GM12878 (cell line): ENCODE results near the gene FAAP100. TPM values are rescaled to one million over a fixed set of nuclear protein-coding genes. Genes with fewer than 3 reads are reported as not detected.

ENCODE experiments used
- ATAC-seq: fragments of 200-7000 bp; cut with Tn5 transposase; 3 replicates; pipeline ENCODE4 v1.9.1; 2020; ENCODE audit warnings: mild to moderate bottlenecking, moderate library complexity
- BruUV-seq: library from RNA; stranded (reverse); fragments of 400-500 nt; replicated peaks from 2 replicates; lab custom pipeline; 2021; lab: Mats Ljungman, UMichigan
- CTCF ChIA-PET: fragments of 300-600 bp; sonication (Branson Sonifier 250); formaldehyde crosslinking; extraction: SDS; loops from one replicate; lab custom pipeline; 2021; ENCODE audit warnings: inconsistent platforms; lab: Yijun Ruan, JAX
- POLR2A ChIA-PET: fragments of 350-600 bp; formaldehyde crosslinking; extraction: SDS; loops from one replicate; lab custom pipeline; 2021; ENCODE audit warnings: inconsistent platforms; lab: Charles Lee
- RAD21 ChIA-PET: fragments of 300-600 bp; sonication (Branson Sonifier 250); formaldehyde crosslinking; loops from one replicate; lab custom pipeline; 2023; ENCODE audit warnings: antibody characterized with exemption; ENCODE audit not compliant: unreplicated experiment; lab: Charles Lee
- SMC1A ChIA-PET: fragments of 300-600 bp; sonication (Branson Sonifier 250); formaldehyde crosslinking; loops from one replicate; lab custom pipeline; 2023; ENCODE audit not compliant: unreplicated experiment, uncharacterized antibody; lab: Charles Lee
- DNase-seq: peaks from one replicate; pipeline ENCODE4 v3.0.0-alpha.2; 2011; ENCODE audit warnings: low read depth, low spot score
- FAIRE-seq: peaks from 3 replicates; lab custom pipeline; 2011; peaks lifted over from hg19 to GRCh38; lab: Jason Lieb, UNC
- H2AFZ ChIP-seq: 2 replicates; pipeline ENCODE4 v1.6.0; 2011; ENCODE audit warnings: low read depth, low read length, control low read depth; ENCODE audit not compliant: control insufficient read depth
- H3K27ac ChIP-seq: 2 replicates; pipeline ENCODE4 v1.5.1; 2011; ENCODE audit warnings: control low read depth; ENCODE audit not compliant: control insufficient read depth, insufficient read depth
- H3K27me3 ChIP-seq, 2 experiments: replicated peaks in 1 of 2; 2 replicates each; pipeline versions ENCODE4 v1.6.0 to v1.6.1; 2011; ENCODE audit warnings: low read length in 1 of 2; ENCODE audit not compliant: control insufficient read depth in 2 of 2, insufficient read depth in 2 of 2
- H3K36me3 ChIP-seq, 2 experiments: 2 replicates each; pipeline ENCODE4 v1.5.1; 2011; ENCODE audit warnings: low read length in 1 of 2; ENCODE audit not compliant: control insufficient read depth in 2 of 2, insufficient read depth in 2 of 2
- H3K4me1 ChIP-seq: 2 replicates; pipeline ENCODE4 v1.6.1; 2011; ENCODE audit warnings: mild to moderate bottlenecking, low read length, moderate library complexity, mixed read lengths; ENCODE audit not compliant: control insufficient read depth, insufficient read depth
- H3K4me2 ChIP-seq: 2 replicates; pipeline ENCODE4 v1.6.0; 2011; ENCODE audit warnings: control low read depth; ENCODE audit not compliant: control insufficient read depth, insufficient read depth
- H3K4me3 ChIP-seq: fragments of 200-600 bp; sonication (generic); 2 replicates; pipeline ENCODE4 v1.5.1; 2016
- H3K79me2 ChIP-seq: 2 replicates; pipeline ENCODE4 v1.6.0; 2011; ENCODE audit warnings: low read length; ENCODE audit not compliant: control insufficient read depth, insufficient read depth
- H3K9ac ChIP-seq: 2 replicates; pipeline ENCODE4 v1.8.0; 2011; ENCODE audit warnings: low read length, control low read depth, mixed read lengths; ENCODE audit not compliant: control insufficient read depth, insufficient read depth
- H3K9me3 ChIP-seq: replicated peaks from 3 replicates; pipeline ENCODE4 v1.5.1; 2011; ENCODE audit warnings: mild to moderate bottlenecking, low read length; ENCODE audit not compliant: control insufficient read depth, insufficient read depth
- H4K20me1 ChIP-seq: 2 replicates; pipeline ENCODE4 v1.6.0; 2011; ENCODE audit not compliant: control insufficient read depth, insufficient read depth
- ATF3 ChIP-seq: IDR thresholded peaks from 2 replicates; pipeline ENCODE4 v1.6.1; 2011; ENCODE audit warnings: low read depth, mild to moderate bottlenecking, low read length, moderate library complexity, borderline replicate concordance; ENCODE audit errors: extremely low read depth
- BCL11A ChIP-seq: IDR thresholded peaks from 2 replicates; pipeline ENCODE4 v1.6.1; 2011; ENCODE audit warnings: low read depth, low read length
- CBFB ChIP-seq: IDR thresholded peaks from 2 replicates; pipeline ENCODE4 v1.6.1; 2016; ENCODE audit warnings: antibody characterized with exemption, low read depth
- CBX3 ChIP-seq: fragments of 200-600 bp; sonication (generic); IDR thresholded peaks from 2 replicates; pipeline ENCODE4 v1.6.1; 2016; ENCODE audit warnings: low read depth, borderline replicate concordance
- CHD1 ChIP-seq: IDR thresholded peaks from 2 replicates; pipeline ENCODE4 v1.6.1; 2012; ENCODE audit warnings: low read depth, low read length, improper control_type of control experiment
- CTCF ChIP-seq, 3 experiments: IDR thresholded peaks in 2 of 3; conservative IDR thresholded peaks in 1 of 3; 2 replicates each; pipeline ENCODE4 v1.5.1; 2011; ENCODE audit warnings: low read depth in 3 of 3, low read length in 3 of 3, mild to moderate bottlenecking in 3 of 3, control low read depth in 2 of 3, moderate library complexity in 2 of 3, inconsistent platforms in 1 of 3, mixed read lengths in 1 of 3; ENCODE audit not compliant: control insufficient read depth in 2 of 3, insufficient read depth in 1 of 3; ENCODE audit errors: extremely low read depth in 1 of 3
- FOXM1 ChIP-seq: IDR thresholded peaks from 2 replicates; pipeline ENCODE4 v1.6.1; 2012; ENCODE audit warnings: low read depth, mild to moderate bottlenecking, inconsistent platforms, low read length, moderate library complexity
- HCFC1 ChIP-seq: fragments of 150-350 bp; IDR thresholded peaks from 2 replicates; pipeline ENCODE4 v1.6.1; 2014; ENCODE audit warnings: low read length
- IKZF1 ChIP-seq: fragments of 450-650 bp; conservative IDR thresholded peaks from 2 replicates; pipeline ENCODE4 v1.6.1; 2017; ENCODE audit warnings: antibody characterized with exemption, mild to moderate bottlenecking
- KAT2A ChIP-seq: conservative IDR thresholded peaks from 2 replicates; pipeline ENCODE4 v1.6.1; 2011; ENCODE audit warnings: low read depth, low read length; ENCODE audit not compliant: control insufficient read depth
- LARP7 ChIP-seq: fragments of 450-650 bp; IDR thresholded peaks from 2 replicates; pipeline ENCODE4 v1.6.1; 2017; ENCODE audit warnings: mild to moderate bottlenecking
- PML ChIP-seq: IDR thresholded peaks from 2 replicates; pipeline ENCODE4 v1.6.1; 2012; ENCODE audit warnings: low read length, inconsistent platforms
- POLR2A ChIP-seq: IDR thresholded peaks from 2 replicates; pipeline ENCODE4 v1.6.1; 2011; ENCODE audit warnings: low read depth, mild to moderate bottlenecking, low read length
- POLR2AphosphoS5 ChIP-seq: IDR thresholded peaks from 2 replicates; pipeline ENCODE4 v1.6.1; 2011; ENCODE audit warnings: mild to moderate bottlenecking, low read length, inconsistent platforms
- RELB ChIP-seq: fragments of 450-650 bp; IDR thresholded peaks from 2 replicates; pipeline ENCODE4 v1.6.1; 2017; ENCODE audit warnings: low read depth, mild to moderate bottlenecking, moderate library complexity
- SRF ChIP-seq, 2 experiments: IDR thresholded peaks; 2 replicates each; pipeline ENCODE4 v1.6.1; 2011; ENCODE audit warnings: low read depth in 2 of 2, low read length in 2 of 2, mild to moderate bottlenecking in 1 of 2, moderate library complexity in 1 of 2
- STAT3 ChIP-seq: IDR thresholded peaks from 2 replicates; pipeline ENCODE4 v1.6.1; 2011; ENCODE audit warnings: low read depth, low read length, improper control_type of control experiment
- SUZ12 ChIP-seq: fragments of 200-600 bp; sonication (generic); IDR thresholded peaks from one replicate; pipeline ENCODE4 v1.6.1; 2018; ENCODE audit warnings: antibody characterized with exemption, mild to moderate bottlenecking; ENCODE audit not compliant: unreplicated experiment
- TCF7 ChIP-seq: IDR thresholded peaks from 2 replicates; pipeline ENCODE4 v1.6.1; 2014; ENCODE audit warnings: antibody characterized with exemption, borderline replicate concordance
- YBX1 ChIP-seq: fragments of 450-650 bp; IDR thresholded peaks from 2 replicates; pipeline ENCODE4 v1.6.1; 2016; ENCODE audit warnings: antibody characterized with exemption
- ZZZ3 ChIP-seq: IDR thresholded peaks from 2 replicates; pipeline ENCODE4 v1.6.1; 2011; ENCODE audit warnings: low read depth; ENCODE audit not compliant: control insufficient read depth, insufficient read length
- WGBS: methylation state at CpG from one replicate; pipeline ENCODE4 v1.1.6; 2016; ENCODE audit warnings: low lambda C conversion rate; ENCODE audit not compliant: insufficient replicate concordance, insufficient coverage; ENCODE audit errors: missing lambda C conversion rate; 5-methylcytosine and 5-hydroxymethylcytosine counted together
- in situ Hi-C: fragments of 300-500 bp; cut with MboI; formaldehyde crosslinking; loops from 9 replicates; pipeline ENCODE4 v1.14.3; 2018; ENCODE audit warnings: mixed read lengths
- intact Hi-C: fragments of 100-400 bp; cut with micrococcal nuclease; formaldehyde crosslinking; loops from one replicate; pipeline ENCODE4 v1.14.2; 2022; ENCODE audit not compliant: unreplicated experiment
- polyA plus RNA-seq, 11 experiments: library from polyadenylated mRNA; depleted of rRNA in 4 of 11; unstranded in 6 of 11; stranded (reverse) in 5 of 11; fragments of >200 nt; fragmentation: Nextera tagmentation in 4 of 11; fragmentation: Illumina TruSeq in 1 of 11; extraction: Ambion mirVana in 4 of 11; extraction: Trizol in 1 of 11; gene quantifications; 1 replicate in 1 of 11; 2 replicates in 10 of 11; pipeline versions ENCODE4 v1.2.1 to v1.2.3, GENCODE V29; 2011 to 2016; ENCODE audit warnings: inconsistent platforms in 2 of 11, missing spikeins in 2 of 11, low read depth in 1 of 11
- total RNA-seq, 4 experiments: library from RNA; depleted of rRNA in 3 of 4; stranded (reverse); fragments of >200 nt in 3 of 4; fragmentation: Illumina TruSeq in 1 of 4; extraction: Trizol in 1 of 4; gene quantifications; 2 replicates each; pipeline versions ENCODE4 v1.2.1 to v1.2.3, GENCODE V29; 2013 to 2021

Gene FAAP100
- total and polyA plus RNA-seq, 10 of the 15 experiments (the other 5 are each of a cell fraction or from before 2014, with no cell fraction given): 0.11 to 46.2 (median 17.1) TPM

GRCh38 chr17:81516439-81516838 is 35.7 kb downstream of the FAAP100 start:
- ChIA-PET CTCF (interaction anchor here (5.5 kb wide), 1 partner anchor 84 kb away, joined by 47 read pairs; no protein-coding TSS in a partner anchor), RAD21 (interaction anchor here (1.3 to 7.6 kb wide), 2 partner anchors 36 to 84 kb away, joined by 4 to 44 read pairs; partner anchors contain the start of gene FAAP100), SMC1A (interaction anchor here (0.8 to 1.1 kb wide), 3 partner anchors 45 to 84 kb away, joined by 3 to 4 read pairs (median 3); no protein-coding TSS in a partner anchor), POLR2A (interaction anchor here (0.5 to 2.1 kb wide), 11 partner anchors 8 to 788 kb away, joined by 3 to 11 read pairs (median 5); partner anchors contain the start of gene FAAP100)
- Histone ChIP-seq H3K27me3 (no peaks in the 10 kb centered on the region), H3K9ac (peak overlapping the region; percentile 87), H3K4me1 (peaks cover 33% of the 10 kb centered on the region), H3K27ac (peak overlapping the region; percentile 100), H3K4me3 (peak overlapping the region; percentile 72), H3K4me2 (peak overlapping the region; percentile 100), H3K79me2 (peaks cover 74% of the 10 kb centered on the region), H3K36me3 (peaks cover 3 to 6% of the 10 kb centered on the region in 2 experiments), H4K20me1 (peaks cover 4% of the 10 kb centered on the region), H3K9me3 (no peaks in the 10 kb centered on the region; the same call in 2 of the 3 replicates), H2AFZ (no peak overlapping the region)
- DNase-seq (no peak), FAIRE-seq (no peak), ATAC-seq (no peak)
- WGBS: 13% methylated on average over 4 of the region's 4 CpGs
- no TSS peak for BruUV-seq
- in situ Hi-C loops: no loop called here
- TF ChIP-seq BCL11A (no peak), CBFB (no peak), ATF3 (no peak), CTCF (IDR thresholded peaks at IDR 0.05 in 2 of 3, conservative IDR thresholded peaks at IDR 0.05 in 1 of 3; ENCODE audit: control insufficient read depth in 2 of 3, extremely low read depth in 1 of 3, insufficient read depth in 1 of 3, low read depth in 3 of 3, low read length in 3 of 3) (no peak), HCFC1 (no peak), SRF (IDR thresholded peaks at IDR 0.05; ENCODE audit: low read depth in 2 of 2, low read length in 2 of 2) (no peak), POLR2A (peak; percentile 60; the same call in 1 of the 2 replicates), POLR2AphosphoS5 (peak; percentile 55; the same call in 1 of the 2 replicates), CBX3 (no peak), PML (no peak), STAT3 (no peak), SUZ12 (no peak), IKZF1 (0 out of 2 replicates have a peak, but pooled peaks have one; percentile 20), KAT2A (no peak), TCF7 (no peak), FOXM1 (no peak), CHD1 (no peak), YBX1 (no peak), RELB (no peak), ZZZ3 (no peak), LARP7 (peak; percentile 30; the same call in 1 of the 2 replicates)
- intact Hi-C loops: loop anchor here (2.0 to 10.0 kb wide), 3 partner anchors 36 to 262 kb away; partner anchors contain the start of gene FAAP100
